Activated CD4-positive, alpha-beta T cell treated with anti-CD3 and anti-CD28 coated beads for 36 hours (primary cell): ENCODE measurements around the gene IL4R. TPM values are rescaled to one million over a fixed set of nuclear protein-coding genes. Genes with fewer than 3 reads are reported as not detected.
A peak's percentile ranks its signal among the peaks of the same experiment; 100 is the strongest.

Experiments
- ATAC-seq: fragments of 200-7000 bp; cut with Tn5 transposase; one replicate; pipeline ENCODE4 v1.10.0; 2021; ENCODE audit warnings: mild to moderate bottlenecking, moderate library complexity
- CTCF ChIA-PET: fragments of 350-600 bp; sonication (Branson Sonifier 250); formaldehyde crosslinking; loops from one replicate; lab custom pipeline; 2021; ENCODE audit warnings: antibody characterized with exemption; lab: Charles Lee
- POLR2A ChIA-PET: fragments of 350-600 bp; sonication (Branson Sonifier 250); formaldehyde crosslinking; loops from one replicate; lab custom pipeline; 2021; ENCODE audit warnings: antibody characterized with exemption, inconsistent platforms; lab: Charles Lee
- DNase-seq: peaks from one replicate; pipeline ENCODE4 v3.0.0-alpha.2; 2020
- H3K27ac Mint-ChIP-seq: one replicate; pipeline ENCODE4 v1.8.0; 2021; ENCODE audit warnings: mixed read lengths
- H3K27me3 Mint-ChIP-seq: one replicate; pipeline ENCODE4 v1.8.0; 2021; ENCODE audit warnings: mixed read lengths
- H3K36me3 Mint-ChIP-seq: one replicate; pipeline ENCODE4 v1.8.0; 2021; ENCODE audit warnings: low read depth, mixed read lengths
- H3K4me1 Mint-ChIP-seq: one replicate; pipeline ENCODE4 v1.8.0; 2021; ENCODE audit warnings: mixed read lengths
- H3K4me3 Mint-ChIP-seq: one replicate; pipeline ENCODE4 v1.8.0; 2021; ENCODE audit warnings: mild to moderate bottlenecking, moderate library complexity, mixed read lengths
- H3K9me3 Mint-ChIP-seq: one replicate; pipeline ENCODE4 v1.8.0; 2021; ENCODE audit warnings: low read depth, mixed read lengths
- intact Hi-C, 2 experiments: fragments of 100-400 bp; cut with DNase I in 1 of 2; cut with micrococcal nuclease in 1 of 2; formaldehyde crosslinking; loops; one replicate each; pipeline versions ENCODE4 v1.14.2 to v1.15.1; 2022 to 2024; cut with DNase I, micrococcal nuclease
- total RNA-seq, 2 experiments: library from RNA; stranded (reverse); gene quantifications; one replicate each; pipeline ENCODE4 v1.2.3, GENCODE V29; 2021

The IL4R gene
- total RNA-seq, 2 experiments from 2014 or later = 185 to 229 TPM

DNA sequence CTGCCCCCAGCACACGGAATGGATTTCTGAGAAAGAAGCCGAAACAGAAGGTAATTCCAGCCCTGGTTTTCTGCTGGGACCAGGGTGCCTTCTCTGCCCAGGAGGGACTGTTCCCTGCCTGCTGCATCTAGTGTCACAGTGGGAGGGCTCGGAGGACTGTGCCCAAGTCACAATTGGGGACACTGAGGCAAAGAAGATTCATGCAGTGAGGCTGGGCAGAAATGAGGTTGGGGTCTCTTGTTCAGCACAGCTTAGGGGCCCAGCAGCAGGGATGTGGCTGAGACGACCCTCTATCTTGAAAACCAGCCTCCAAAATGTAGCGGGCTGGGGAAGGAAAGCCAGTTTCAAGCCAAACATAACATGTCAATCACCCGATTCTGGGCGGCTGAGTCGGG is 88.8 kb downstream of the IL4R start:
- Mint-ChIP-seq H3K36me3 (peaks cover 46% of the 10 kb centered on the region), H3K27me3 (no peaks in the 10 kb centered on the region), H3K9me3 (no peaks in the 10 kb centered on the region), H3K4me1 (peaks cover 44% of the 10 kb centered on the region), H3K4me3 (peak overlapping the region; percentile 99), H3K27ac (peak overlapping the region; percentile 97)
- ChIA-PET POLR2A (interaction anchor here (1.0 to 8.4 kb wide), 5 partner anchors 14 to 87 kb away, joined by 3 to 103 read pairs (median 6); no protein-coding TSS in a partner anchor), CTCF (interaction anchor here (0.6 to 7.4 kb wide), 7 partner anchors 10 to 149 kb away, joined by 3 to 51 read pairs (median 4); no protein-coding TSS in a partner anchor)
- DNase-seq = no peak
- intact Hi-C loops = loop anchor here (1.0 to 10.0 kb wide), 11 partner anchors 24 to 792 kb away; partner anchors contain the start of gene KDM8 (in 1 of the 2)
- no peak for ATAC-seq

GRCh38 chr16:27402964-27403600 is 89.3 kb downstream of the IL4R start:
- DNase-seq (peak; percentile 77), ATAC-seq (peak; percentile 4)
- peaks cover 49% of the 10 kb centered on the region for H3K4me1 Mint-ChIP-seq
- H3K36me3 Mint-ChIP-seq = peaks cover 51% of the 10 kb centered on the region
- ChIA-PET POLR2A (interaction anchor here (1.3 to 8.4 kb wide), 7 partner anchors 14 to 168 kb away, joined by 3 to 103 read pairs (median 22); no protein-coding TSS in a partner anchor), CTCF (interaction anchor here (0.6 to 7.4 kb wide), 6 partner anchors 11 to 80 kb away, joined by 4 to 51 read pairs (median 4); no protein-coding TSS in a partner anchor)
- peak overlapping the region; percentile 97 for H3K27ac Mint-ChIP-seq
- peak overlapping the region; percentile 99 for H3K4me3 Mint-ChIP-seq
- no peaks in the 10 kb centered on the region for H3K27me3 Mint-ChIP-seq
- intact Hi-C loops = loop anchor here (1.0 to 10.0 kb wide), 11 partner anchors 24 to 792 kb away; partner anchors contain the start of gene KDM8 (in 1 of the 2)
- no peaks in the 10 kb centered on the region for H3K9me3 Mint-ChIP-seq

DNA sequence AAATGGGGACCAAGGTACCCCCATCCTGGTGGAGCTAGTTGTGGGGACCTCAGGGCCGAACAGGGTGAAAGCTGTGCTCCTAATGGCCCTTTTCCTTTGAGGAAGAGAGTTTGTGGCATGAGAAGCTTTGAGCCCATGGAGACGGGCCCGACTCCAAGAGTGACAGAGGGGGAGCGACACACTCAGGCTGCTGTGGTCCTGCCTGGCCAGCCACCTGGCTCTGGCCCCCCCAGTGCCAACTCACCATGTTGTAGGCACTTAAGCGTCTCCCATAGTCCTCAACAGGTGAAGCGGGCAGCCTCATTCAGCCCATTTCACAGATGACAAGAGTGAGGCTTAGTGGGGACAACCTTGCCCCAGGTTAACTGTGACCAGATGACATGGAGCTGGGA is 89.8 kb downstream of the IL4R start:
- Mint-ChIP-seq H3K27ac (peak overlapping the region; percentile 97), H3K9me3 (no peaks in the 10 kb centered on the region), H3K36me3 (peaks cover 56% of the 10 kb centered on the region), H3K27me3 (no peaks in the 10 kb centered on the region), H3K4me3 (peak overlapping the region; percentile 99), H3K4me1 (peaks cover 54% of the 10 kb centered on the region)
- CTCF ChIA-PET = interaction anchor here (0.6 to 7.4 kb wide), 7 partner anchors 16 to 118 kb away, joined by 3 to 51 read pairs (median 5); no protein-coding TSS in a partner anchor
- POLR2A ChIA-PET = interaction anchor here (0.9 to 8.4 kb wide), 11 partner anchors 13 to 200 kb away, joined by 3 to 103 read pairs (median 8); partner anchors contain the start of gene KDM8
- peak; percentile 35 for DNase-seq
- ATAC-seq = no peak
- intact Hi-C loops = loop anchor here (2.0 to 10.0 kb wide), 8 partner anchors 23 to 791 kb away; no protein-coding TSS in a partner anchor

DNA sequence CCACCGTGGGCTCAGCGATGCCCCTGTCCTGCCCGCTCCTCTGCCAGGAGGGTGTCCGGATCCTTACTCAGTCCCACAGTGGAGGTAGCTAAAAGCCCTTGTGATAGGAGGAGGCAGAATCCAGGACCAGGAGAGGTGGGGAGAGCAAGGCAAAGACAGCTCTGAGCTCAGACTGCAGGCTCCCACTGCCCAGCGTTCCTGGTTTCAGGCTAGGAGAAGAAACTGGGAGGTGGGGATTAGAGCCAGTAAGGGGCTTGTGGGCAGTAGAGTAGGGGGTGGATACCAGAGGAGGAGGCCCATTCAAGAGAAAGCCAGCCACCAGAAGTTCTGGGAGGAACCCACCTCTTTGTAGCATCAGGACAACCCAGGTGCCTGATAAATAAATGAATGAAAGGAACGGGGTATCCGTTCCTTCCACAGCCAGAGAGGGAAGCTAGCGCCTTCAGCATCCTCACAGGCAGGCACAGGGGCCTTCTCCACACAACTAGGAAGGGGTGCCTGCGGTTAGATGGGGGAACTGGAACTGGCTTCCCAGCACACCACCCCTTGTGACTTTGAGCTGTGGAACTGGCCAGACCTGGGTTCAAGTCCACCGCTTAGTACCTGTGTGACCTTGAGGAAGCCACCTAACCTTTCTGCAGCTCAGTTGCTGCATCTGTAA is 90.5 kb downstream of the IL4R start:
- Mint-ChIP-seq H3K9me3 (no peaks in the 10 kb centered on the region), H3K27me3 (no peaks in the 10 kb centered on the region), H3K4me3 (peak overlapping the region; percentile 99), H3K36me3 (peaks cover 60% of the 10 kb centered on the region), H3K4me1 (peaks cover 57% of the 10 kb centered on the region), H3K27ac (peak overlapping the region; percentile 97)
- no peak for ATAC-seq
- ChIA-PET POLR2A (interaction anchor here (0.9 to 8.4 kb wide), 13 partner anchors 17 to 201 kb away, joined by 3 to 103 read pairs (median 8); partner anchors contain the start of gene KDM8), CTCF (interaction anchor here (0.6 to 7.4 kb wide), 10 partner anchors 10 to 234 kb away, joined by 3 to 51 read pairs (median 4); no protein-coding TSS in a partner anchor)
- intact Hi-C loops = loop anchor here in 1 of 2 experiments (1.0 to 10.0 kb wide), 2 partner anchors 25 to 791 kb away; no protein-coding TSS in a partner anchor
- DNase-seq = peak; percentile 69

- peaks cover 75% of the 10 kb centered on the region for H3K36me3 Mint-ChIP-seq
- peak; percentile 10 for ATAC-seq
- peaks cover 62% of the 10 kb centered on the region for H3K4me1 Mint-ChIP-seq
- no peaks in the 10 kb centered on the region for H3K9me3 Mint-ChIP-seq
- peak; percentile 93 for DNase-seq
- intact Hi-C loops = loop anchor here (1.0 to 10.0 kb wide), 4 partner anchors 87 to 808 kb away; no protein-coding TSS in a partner anchor
- H3K27ac Mint-ChIP-seq = peak overlapping the region; percentile 97
- CTCF ChIA-PET = interaction anchor here (0.9 to 7.4 kb wide), 12 partner anchors 10 to 250 kb away, joined by 3 to 51 read pairs (median 4); no protein-coding TSS in a partner anchor
- H3K27me3 Mint-ChIP-seq = no peaks in the 10 kb centered on the region
- peak overlapping the region; percentile 99 for H3K4me3 Mint-ChIP-seq
- POLR2A ChIA-PET = interaction anchor here (0.9 to 8.4 kb wide), 15 partner anchors 18 to 174 kb away, joined by 3 to 103 read pairs (median 8); no protein-coding TSS in a partner anchor
Measured at GRCh38 chr16:27405546-27406451, 92.0 kb downstream of the IL4R start.

DNA sequence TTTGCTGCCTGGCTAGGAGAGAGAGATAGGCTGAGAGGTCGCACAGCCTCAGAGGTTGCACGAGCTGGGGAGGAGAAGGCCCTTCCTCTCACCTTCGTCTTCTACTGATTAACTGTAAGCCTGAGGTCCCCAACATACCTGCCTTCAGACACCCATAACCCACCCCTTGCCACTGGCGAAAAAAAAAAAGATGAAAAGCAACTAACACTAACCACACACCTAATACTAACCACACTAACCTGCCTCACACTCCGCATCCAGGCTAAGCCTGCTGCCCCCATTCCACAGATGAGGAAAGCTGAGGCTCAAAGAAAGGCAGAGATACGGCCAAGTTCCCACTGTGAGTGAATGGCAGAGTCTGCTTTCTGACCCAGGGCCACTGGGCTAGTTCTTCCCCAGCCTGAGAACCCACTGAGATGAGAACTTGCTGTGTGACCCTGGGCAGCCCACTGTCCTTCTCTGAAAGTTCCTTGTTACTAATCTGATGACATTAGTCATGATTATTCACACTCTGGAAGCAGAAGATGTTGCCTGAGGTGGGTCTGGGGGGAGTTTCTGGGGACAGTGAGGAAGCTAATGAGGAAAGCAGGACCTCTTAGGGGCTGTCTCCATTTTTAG is 92.8 kb downstream of the IL4R start:
- peak overlapping the region; percentile 99 for H3K4me3 Mint-ChIP-seq
- H3K4me1 Mint-ChIP-seq = peaks cover 60% of the 10 kb centered on the region
- intact Hi-C loops = loop anchor here (5.0 to 10.0 kb wide), 3 partner anchors 134 to 809 kb away; no protein-coding TSS in a partner anchor
- ChIA-PET POLR2A (interaction anchor here (0.8 to 8.4 kb wide), 10 partner anchors 24 to 237 kb away, joined by 3 to 103 read pairs (median 10); no protein-coding TSS in a partner anchor), CTCF (interaction anchor here (0.6 to 7.4 kb wide), 13 partner anchors 9 to 251 kb away, joined by 3 to 51 read pairs (median 4); no protein-coding TSS in a partner anchor)
- H3K27me3 Mint-ChIP-seq = no peaks in the 10 kb centered on the region
- no peaks in the 10 kb centered on the region for H3K9me3 Mint-ChIP-seq
- DNase-seq (peak; percentile 50), ATAC-seq (peak; percentile 2)
- H3K27ac Mint-ChIP-seq = peak overlapping the region; percentile 97
- H3K36me3 Mint-ChIP-seq = peaks cover 83% of the 10 kb centered on the region

DNA sequence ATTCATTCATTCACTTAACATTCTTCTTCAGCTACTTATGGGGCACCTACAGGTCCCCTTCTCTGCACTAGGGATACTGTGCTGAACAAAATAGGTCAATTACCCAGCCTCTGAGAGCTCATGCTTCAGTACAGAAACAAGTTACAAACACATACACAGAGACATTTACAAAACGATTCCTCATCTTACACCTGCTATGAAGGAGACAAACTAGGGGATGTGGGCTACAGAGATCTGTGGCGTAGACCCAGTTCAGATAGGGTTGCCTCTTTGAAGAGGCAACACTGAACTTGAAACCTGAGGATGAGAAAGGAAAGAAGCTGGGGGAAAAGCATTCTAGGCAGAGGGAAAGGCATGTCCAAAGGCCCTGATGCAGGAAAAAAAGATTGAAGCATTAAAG is 93.4 kb downstream of the IL4R start:
- H3K4me3 Mint-ChIP-seq = peak overlapping the region; percentile 99
- intact Hi-C loops = loop anchor here (5.0 to 10.0 kb wide), 3 partner anchors 135 to 810 kb away; no protein-coding TSS in a partner anchor
- ChIA-PET CTCF (interaction anchor here (0.6 to 7.4 kb wide), 13 partner anchors 8 to 252 kb away, joined by 3 to 51 read pairs (median 4); no protein-coding TSS in a partner anchor), POLR2A (interaction anchor here (0.8 to 8.4 kb wide), 10 partner anchors 10 to 238 kb away, joined by 3 to 103 read pairs (median 5); no protein-coding TSS in a partner anchor)
- no peaks in the 10 kb centered on the region for H3K27me3 Mint-ChIP-seq
- ATAC-seq (peak; percentile 9), DNase-seq (no peak)
- peaks cover 88% of the 10 kb centered on the region for H3K36me3 Mint-ChIP-seq
- H3K4me1 Mint-ChIP-seq = peaks cover 63% of the 10 kb centered on the region
- peaks cover 4% of the 10 kb centered on the region for H3K9me3 Mint-ChIP-seq
- H3K27ac Mint-ChIP-seq = peak overlapping the region; percentile 97

GRCh38 chr16:27408012-27408601 is 94.3 kb downstream of the IL4R start:
- H3K4me3 Mint-ChIP-seq = peak overlapping the region; percentile 99
- H3K36me3 Mint-ChIP-seq = peaks cover 89% of the 10 kb centered on the region
- peak; percentile 71 for DNase-seq
- ChIA-PET CTCF (interaction anchor here (0.6 to 5.1 kb wide), 8 partner anchors 9 to 173 kb away, joined by 3 to 47 read pairs (median 4); no protein-coding TSS in a partner anchor), POLR2A (interaction anchor here (0.5 to 8.4 kb wide), 11 partner anchors 9 to 204 kb away, joined by 3 to 103 read pairs (median 4); partner anchors contain the start of gene KDM8)
- peak overlapping the region; percentile 97 for H3K27ac Mint-ChIP-seq
- ATAC-seq = peak; percentile 59
- H3K27me3 Mint-ChIP-seq = no peaks in the 10 kb centered on the region
- H3K9me3 Mint-ChIP-seq = peaks cover 8% of the 10 kb centered on the region
- intact Hi-C loops = loop anchor here (1.0 to 10.0 kb wide), 9 partner anchors 18 to 811 kb away; no protein-coding TSS in a partner anchor
- H3K4me1 Mint-ChIP-seq = peaks cover 73% of the 10 kb centered on the region

DNA sequence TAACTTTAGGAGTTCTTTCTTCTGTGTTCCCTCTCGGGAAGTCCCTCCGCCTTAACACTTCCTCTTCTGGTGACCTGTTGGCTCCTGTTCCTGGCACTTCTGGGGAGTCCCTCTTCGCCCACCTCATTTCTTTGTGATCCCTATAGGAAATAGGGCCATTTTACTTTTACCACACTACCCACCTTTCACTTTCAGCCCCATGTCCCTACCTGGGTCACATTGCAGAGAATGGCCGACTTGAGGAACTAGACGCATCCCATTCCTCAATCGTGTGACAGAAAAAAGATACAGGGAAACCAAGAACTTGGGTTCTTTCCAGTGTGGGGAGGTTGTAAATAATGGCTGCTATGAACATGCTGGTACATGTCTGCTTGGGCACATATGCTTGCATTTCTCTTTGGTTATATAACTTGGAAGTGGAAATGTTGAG is 94.8 kb downstream of the IL4R start:
- Mint-ChIP-seq H3K4me1 (peaks cover 78% of the 10 kb centered on the region), H3K4me3 (peak overlapping the region; percentile 99), H3K27me3 (no peaks in the 10 kb centered on the region), H3K36me3 (peaks cover 89% of the 10 kb centered on the region), H3K9me3 (peaks cover 8% of the 10 kb centered on the region), H3K27ac (peak overlapping the region; percentile 97)
- no peak for ATAC-seq
- DNase-seq = no peak
- ChIA-PET CTCF (interaction anchor here (0.9 to 5.1 kb wide), 3 partner anchors 14 to 40 kb away, joined by 4 to 47 read pairs (median 8); no protein-coding TSS in a partner anchor), POLR2A (interaction anchor here (0.5 to 8.4 kb wide), 9 partner anchors 9 to 205 kb away, joined by 3 to 103 read pairs (median 4); partner anchors contain the start of gene KDM8)
- intact Hi-C loops = loop anchor here (1.0 to 10.0 kb wide), 9 partner anchors 18 to 811 kb away; no protein-coding TSS in a partner anchor
